Hepatocyte (in vitro differentiated cells): ENCODE results near the gene C17orf100. TPM values are rescaled to one million over a fixed set of nuclear protein-coding genes. Genes with fewer than 3 reads are reported as not detected.

Source experiments
- DNase-seq: peaks from one replicate; pipeline ENCODE4 v3.0.0-alpha.2; 2016; ENCODE audit warnings: low spot score
- H2AFZ ChIP-seq: fragments of 200-600 bp; sonication (generic); 2 replicates; pipeline ENCODE4 v1.6.0; 2016; ENCODE audit warnings: antibody characterized with exemption, mild to moderate bottlenecking
- H3K27ac ChIP-seq: fragments of 200-600 bp; sonication (generic); 2 replicates; pipeline ENCODE4 v1.5.1; 2016; ENCODE audit warnings: mild to moderate bottlenecking
- H3K27me3 ChIP-seq: fragments of 200-600 bp; sonication (generic); 2 replicates; pipeline ENCODE4 v1.6.1; 2016
- H3K36me3 ChIP-seq: fragments of 200-600 bp; sonication (generic); replicated peaks from 2 replicates; pipeline ENCODE4 v1.5.1; 2016; ENCODE audit warnings: low read depth; ENCODE audit not compliant: insufficient read depth
- H3K4me1 ChIP-seq: fragments of 200-600 bp; sonication (generic); 2 replicates; pipeline ENCODE4 v1.5.1; 2016; ENCODE audit warnings: mild to moderate bottlenecking, moderate library complexity; ENCODE audit not compliant: insufficient read depth
- H3K4me2 ChIP-seq: fragments of 200-600 bp; sonication (generic); 2 replicates; pipeline ENCODE4 v1.6.0; 2016
- H3K4me3 ChIP-seq: fragments of 200-600 bp; sonication (generic); 2 replicates; pipeline ENCODE4 v1.5.1; 2016; ENCODE audit warnings: mild to moderate bottlenecking
- H3K79me2 ChIP-seq: fragments of 200-600 bp; sonication (generic); 2 replicates; pipeline ENCODE4 v1.6.0; 2017; ENCODE audit warnings: mild to moderate bottlenecking
- H3K9me2 ChIP-seq: fragments of 200-600 bp; sonication (generic); replicated peaks from 2 replicates; pipeline ENCODE4 v1.6.0; 2017; ENCODE audit warnings: mild to moderate bottlenecking; ENCODE audit not compliant: insufficient read depth
- H3K9me3 ChIP-seq: fragments of 200-600 bp; sonication (generic); 2 replicates; pipeline ENCODE4 v1.5.1; 2016; ENCODE audit warnings: low read depth, mild to moderate bottlenecking
- H4K20me1 ChIP-seq: fragments of 200-600 bp; sonication (generic); 2 replicates; pipeline ENCODE4 v1.6.0; 2016; ENCODE audit warnings: mild to moderate bottlenecking; ENCODE audit not compliant: insufficient read depth, poor library complexity, severe bottlenecking
- EZH2 ChIP-seq: fragments of 200-600 bp; sonication (generic); IDR thresholded peaks from 2 replicates; pipeline ENCODE4 v1.6.1; 2016; ENCODE audit warnings: antibody characterized with exemption, mild to moderate bottlenecking, borderline replicate concordance
- EZH2phosphoT487 ChIP-seq: fragments of 200-600 bp; sonication (generic); IDR thresholded peaks from one replicate; pipeline ENCODE4 v1.6.1; 2018; ENCODE audit warnings: antibody characterized with exemption, mild to moderate bottlenecking, low read depth, moderate library complexity; ENCODE audit not compliant: unreplicated experiment, severe bottlenecking
- WGBS: methylation state at CpG from one replicate; pipeline ENCODE4 v1.1.6; 2016; ENCODE audit warnings: low lambda C conversion rate; ENCODE audit errors: missing lambda C conversion rate; 5-methylcytosine and 5-hydroxymethylcytosine counted together
- polyA plus RNA-seq: library from polyadenylated mRNA; unstranded; fragments of >200 nt; fragmentation: Nextera tagmentation; extraction: Ambion mirVana; gene quantifications from 2 replicates; pipeline ENCODE4 v1.2.1, GENCODE V29; 2016
- total RNA-seq: library from RNA; depleted of rRNA; stranded (reverse); fragments of >200 nt; gene quantifications from 2 replicates; pipeline ENCODE4 v1.2.3, GENCODE V29; 2014
- TF ChIP-seq, protein P1 (sequence below): fragments of 200-600 bp; sonication (generic); IDR thresholded peaks from 2 replicates; pipeline ENCODE4 v1.5.1; 2016; ENCODE audit warnings: antibody characterized with exemption, mild to moderate bottlenecking; ENCODE audit not compliant: poor library complexity

The C17orf100 gene
- total and polyA plus RNA-seq, 2 experiments from 2014 or later = 4.5 to 5.5 TPM

DNA sequence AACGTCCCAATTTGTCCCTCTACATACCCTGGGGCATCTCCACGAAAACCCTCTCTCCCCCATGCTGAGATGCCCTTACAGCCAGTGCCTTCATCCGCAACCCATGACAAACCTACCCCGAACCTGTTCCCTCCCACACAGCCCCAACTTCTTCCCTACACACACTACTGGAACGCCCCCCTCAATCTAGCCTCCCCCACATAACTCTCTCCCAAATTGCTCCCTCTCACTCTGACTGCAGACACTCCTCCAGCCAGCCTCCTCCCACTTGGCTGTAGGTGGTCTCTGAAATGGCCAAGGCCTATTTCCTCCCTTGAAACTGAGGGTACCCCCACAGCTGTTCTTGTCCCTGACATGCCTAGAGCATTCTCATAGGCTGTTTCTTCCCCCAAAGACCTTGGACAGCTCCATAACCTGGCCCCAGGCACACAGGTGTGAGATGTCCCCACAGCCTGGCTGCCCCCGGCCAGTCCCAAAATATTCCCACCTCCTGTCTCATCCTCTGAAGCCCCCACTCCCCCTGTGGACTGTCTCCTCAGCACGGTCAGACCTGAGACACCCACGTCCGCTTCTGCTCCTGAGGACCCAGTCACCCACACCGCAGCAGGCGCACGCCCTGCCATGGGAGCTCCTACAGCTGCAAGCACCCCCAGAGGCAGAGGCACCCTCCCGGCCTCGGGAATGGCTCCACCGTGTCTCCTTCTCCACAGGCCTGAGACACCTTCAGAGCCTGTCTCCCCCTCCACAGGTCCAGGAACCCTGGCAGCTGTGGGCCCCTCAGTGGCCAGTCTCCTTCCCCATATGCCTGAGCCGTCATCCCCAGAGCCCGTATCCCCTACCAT, 14.7 kb upstream of the C17orf100 start:
- TF ChIP-seq, protein P1, sequence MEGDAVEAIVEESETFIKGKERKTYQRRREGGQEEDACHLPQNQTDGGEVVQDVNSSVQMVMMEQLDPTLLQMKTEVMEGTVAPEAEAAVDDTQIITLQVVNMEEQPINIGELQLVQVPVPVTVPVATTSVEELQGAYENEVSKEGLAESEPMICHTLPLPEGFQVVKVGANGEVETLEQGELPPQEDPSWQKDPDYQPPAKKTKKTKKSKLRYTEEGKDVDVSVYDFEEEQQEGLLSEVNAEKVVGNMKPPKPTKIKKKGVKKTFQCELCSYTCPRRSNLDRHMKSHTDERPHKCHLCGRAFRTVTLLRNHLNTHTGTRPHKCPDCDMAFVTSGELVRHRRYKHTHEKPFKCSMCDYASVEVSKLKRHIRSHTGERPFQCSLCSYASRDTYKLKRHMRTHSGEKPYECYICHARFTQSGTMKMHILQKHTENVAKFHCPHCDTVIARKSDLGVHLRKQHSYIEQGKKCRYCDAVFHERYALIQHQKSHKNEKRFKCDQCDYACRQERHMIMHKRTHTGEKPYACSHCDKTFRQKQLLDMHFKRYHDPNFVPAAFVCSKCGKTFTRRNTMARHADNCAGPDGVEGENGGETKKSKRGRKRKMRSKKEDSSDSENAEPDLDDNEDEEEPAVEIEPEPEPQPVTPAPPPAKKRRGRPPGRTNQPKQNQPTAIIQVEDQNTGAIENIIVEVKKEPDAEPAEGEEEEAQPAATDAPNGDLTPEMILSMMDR = no peak
- TF ChIP-seq EZH2phosphoT487 (no peak), EZH2 (no peak)
- no peak overlapping the region for H3K27ac ChIP-seq
- H3K27me3 ChIP-seq = no peaks in the 10 kb centered on the region
- H4K20me1 ChIP-seq = no peaks in the 10 kb centered on the region
- no peak overlapping the region for H3K4me2 ChIP-seq
- no peak for DNase-seq
- peaks cover 6% of the 10 kb centered on the region for H3K36me3 ChIP-seq
- 94% methylated on average over 17 of the region's 17 CpGs for WGBS
- H3K9me2 ChIP-seq = no peaks in the 10 kb centered on the region
- no peaks in the 10 kb centered on the region for H3K9me3 ChIP-seq
- H3K79me2 ChIP-seq = peaks cover 48% of the 10 kb centered on the region
- H3K4me3 ChIP-seq = no peak overlapping the region
- H3K4me1 ChIP-seq = peaks cover 7% of the 10 kb centered on the region
- H2AFZ ChIP-seq = no peak overlapping the region

DNA sequence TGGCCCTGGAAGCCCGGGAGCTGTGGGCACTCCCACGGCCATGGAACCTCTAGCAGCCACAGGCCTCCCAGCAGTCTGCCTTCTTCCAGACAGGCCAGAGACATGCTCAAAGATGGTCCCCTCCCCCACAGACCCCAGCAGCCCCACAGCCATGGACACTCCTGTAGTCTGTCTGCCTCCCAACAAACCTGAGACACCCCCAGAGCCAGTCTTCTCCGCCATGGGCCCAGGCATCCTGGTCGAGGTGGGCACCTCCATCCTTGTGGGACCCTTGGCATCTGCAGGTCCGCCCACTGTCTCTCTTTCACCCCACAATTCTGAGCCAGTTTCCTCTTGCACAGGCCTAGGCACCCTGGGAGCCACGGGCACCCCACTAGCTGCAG, 14.1 kb upstream of the C17orf100 start:
- Histone ChIP-seq H3K4me2 (no peak overlapping the region), H4K20me1 (no peaks in the 10 kb centered on the region), H3K27ac (no peak overlapping the region), H3K79me2 (peaks cover 49% of the 10 kb centered on the region), H3K9me3 (no peaks in the 10 kb centered on the region), H3K4me1 (peaks cover 7% of the 10 kb centered on the region), H3K9me2 (no peaks in the 10 kb centered on the region), H3K27me3 (no peaks in the 10 kb centered on the region), H3K4me3 (no peak overlapping the region), H2AFZ (no peak overlapping the region), H3K36me3 (peaks cover 6% of the 10 kb centered on the region)
- DNase-seq = no peak
- WGBS = 97% methylated on average over 6 of the region's 6 CpGs
- TF ChIP-seq, protein P1 = no peak
- TF ChIP-seq EZH2 (no peak), EZH2phosphoT487 (no peak)

- Histone ChIP-seq H3K9me3 (no peaks in the 10 kb centered on the region), H4K20me1 (no peaks in the 10 kb centered on the region), H3K4me1 (peaks cover 7% of the 10 kb centered on the region), H3K27ac (no peak overlapping the region), H3K4me2 (peak overlapping the region; percentile 99), H3K4me3 (no peak overlapping the region), H3K9me2 (no peaks in the 10 kb centered on the region), H3K27me3 (no peaks in the 10 kb centered on the region), H2AFZ (no peak overlapping the region), H3K36me3 (peaks cover 5% of the 10 kb centered on the region), H3K79me2 (peaks cover 56% of the 10 kb centered on the region)
- TF ChIP-seq EZH2phosphoT487 = no peak
- no peak for TF ChIP-seq EZH2
- TF ChIP-seq, protein P1 = no peak
- no peak for DNase-seq
- WGBS = 97% methylated on average over 24 of the region's 24 CpGs
Observed at GRCh38 chr17:6638046-6638908, 13.3 kb upstream of the C17orf100 start.
